Measurements from ENCODE around the gene CYTL1.
"Not testable (repeated sequence)": the region's sequence is repeated elsewhere in the genome, so short reads cannot be mapped to it uniquely, and the experiment has no call there.

Gene CYTL1

GRCh38 chr4:5001641-5002040 is 17.6 kb downstream of the CYTL1 start:
- DNase-seq (ENCODE audit: low read depth, low spot score) = not testable (repeated sequence)

- DNase-seq (ENCODE audit: low read depth, low spot score) = not testable (repeated sequence)
Measured at GRCh38 chr4:4996935-4997334, 22.3 kb downstream of the CYTL1 start.

- DNase-seq (ENCODE audit: low read depth, low spot score) = no peak
Measured at GRCh38 chr4:4995908-4996265, 23.4 kb downstream of the CYTL1 start.

- no peak for DNase-seq (ENCODE audit: low read depth, low spot score)
Measured at GRCh38 chr4:4995103-4995907, 24.0 kb downstream of the CYTL1 start.

- DNase-seq (ENCODE audit: low read depth, low spot score) = no peak
Measured at GRCh38 chr4:4994312-4995097, 24.8 kb downstream of the CYTL1 start.

- DNase-seq (ENCODE audit: low read depth, low spot score) = no peak
Measured at GRCh38 chr4:4992833-4993232, 26.4 kb downstream of the CYTL1 start.

GRCh38 chr4:4991541-4992099 is 27.6 kb downstream of the CYTL1 start:
- no peak for DNase-seq (ENCODE audit: low read depth, low spot score)

- no peak for DNase-seq (ENCODE audit: low read depth, low spot score)
Measured at GRCh38 chr4:4990857-4991540, 28.3 kb downstream of the CYTL1 start.

GRCh38 chr4:4990329-4990728 is 28.9 kb downstream of the CYTL1 start:
- no peak for DNase-seq (ENCODE audit: low read depth, low spot score)

- DNase-seq (ENCODE audit: low read depth, low spot score) = no peak
Measured at GRCh38 chr4:4989083-4989622, 30.1 kb downstream of the CYTL1 start.

- DNase-seq (ENCODE audit: low read depth, low spot score) = no peak
Measured at GRCh38 chr4:4987656-4988055, 31.6 kb downstream of the CYTL1 start.

GRCh38 chr4:4986841-4987240 is 32.4 kb downstream of the CYTL1 start:
- DNase-seq (ENCODE audit: low read depth, low spot score) = no peak

- DNase-seq (ENCODE audit: low read depth, low spot score) = no peak
Measured at GRCh38 chr4:4985844-4986243, 33.4 kb downstream of the CYTL1 start.

GRCh38 chr4:4985036-4985435 is 34.2 kb downstream of the CYTL1 start:
- DNase-seq (ENCODE audit: low read depth, low spot score) = no peak

- DNase-seq (ENCODE audit: low read depth, low spot score) = no peak
Measured at GRCh38 chr4:4984186-4984585, 35.1 kb downstream of the CYTL1 start.

- no peak for DNase-seq (ENCODE audit: low read depth, low spot score)
Measured at GRCh38 chr4:4981827-4982226, 37.4 kb downstream of the CYTL1 start.

- no peak for DNase-seq (ENCODE audit: low read depth, low spot score)
Measured at GRCh38 chr4:4981427-4981826, 37.8 kb downstream of the CYTL1 start.

GRCh38 chr4:4980621-4981230 is 38.5 kb downstream of the CYTL1 start:
- no peak for DNase-seq (ENCODE audit: low read depth, low spot score)

- no peak for DNase-seq (ENCODE audit: low read depth, low spot score)
Measured at GRCh38 chr4:4979971-4980370, 39.3 kb downstream of the CYTL1 start.

GRCh38 chr4:4974727-4975126 is 44.5 kb downstream of the CYTL1 start:
- DNase-seq (ENCODE audit: low read depth, low spot score) = no peak

- no peak for DNase-seq (ENCODE audit: low read depth, low spot score)
Measured at GRCh38 chr4:4971796-4972195, 47.5 kb downstream of the CYTL1 start.

Data from brain pericyte (primary cell).